Stimulated activated CD8-positive, alpha-beta memory T cell treated with anti-CD3 and anti-CD28 coated beads, Interleukin-2, amount 100 ng/mL, for 48 hours (primary cell): ENCODE data around the gene PLEKHM3.
A peak's percentile ranks its signal among the peaks of the same experiment; 100 is the strongest.

Experiments used
- DNase-seq, 2 donors: peaks; one replicate each; pipeline ENCODE4 v3.0.0-alpha.2; 2020; ENCODE audit warnings: low read depth in 2 of 2

Gene PLEKHM3

GRCh38 chr2:208025037-208025813 lies at the start of gene PLEKHM3:
Gene PLEKHM3 (minus strand): TSS chr2:208025527. CDS start chr2:208001639, 23,888 bp downstream.
- peak; percentile 73 to 75 for DNase-seq

GRCh38 chr2:208074610-208075356 lies 49.5 kb upstream of the PLEKHM3 start:
- DNase-seq, result no peak

GRCh38 chr2:208072250-208072892 lies 47.0 kb upstream of the PLEKHM3 start:
- peak; percentile 7 to 34 for DNase-seq

GRCh38 chr2:208069186-208069585 lies 43.9 kb upstream of the PLEKHM3 start:
- DNase-seq, result no peak

- no peak for DNase-seq
Observed at GRCh38 chr2:208066016-208066415, 40.7 kb upstream of the PLEKHM3 start.

- no peak for DNase-seq
Observed at GRCh38 chr2:208065476-208065875, 40.1 kb upstream of the PLEKHM3 start.

GRCh38 chr2:208064220-208064961 lies 39.1 kb upstream of the PLEKHM3 start:
- no peak for DNase-seq

- DNase-seq, result no peak
Observed at GRCh38 chr2:208062961-208063360, 37.6 kb upstream of the PLEKHM3 start.

- DNase-seq, result no peak
Observed at GRCh38 chr2:208062113-208062512, 36.8 kb upstream of the PLEKHM3 start.

- DNase-seq, result no peak
Observed at GRCh38 chr2:208057108-208057507, 31.8 kb upstream of the PLEKHM3 start.

- no peak for DNase-seq
Observed at GRCh38 chr2:208049441-208049840, 24.1 kb upstream of the PLEKHM3 start.

GRCh38 chr2:208049006-208049405 lies 23.7 kb upstream of the PLEKHM3 start:
- DNase-seq, result no peak

GRCh38 chr2:208047840-208048239 lies 22.5 kb upstream of the PLEKHM3 start:
- no peak for DNase-seq

- DNase-seq, result no peak
Observed at GRCh38 chr2:208046686-208047085, 21.4 kb upstream of the PLEKHM3 start.

GRCh38 chr2:208042450-208042849 lies 17.1 kb upstream of the PLEKHM3 start:
- no peak for DNase-seq

GRCh38 chr2:208042041-208042440 lies 16.7 kb upstream of the PLEKHM3 start:
- no peak for DNase-seq

GRCh38 chr2:208040199-208041171 lies 15.2 kb upstream of the PLEKHM3 start:
- DNase-seq, result peak; percentile 45 to 71

- DNase-seq, result no peak
Observed at GRCh38 chr2:208039376-208040110, 14.2 kb upstream of the PLEKHM3 start.

- no peak for DNase-seq
Observed at GRCh38 chr2:208037564-208038487, 12.5 kb upstream of the PLEKHM3 start.
